Smooth muscle cell (in vitro differentiated cells): ENCODE data around the gene BAD. TPM values are rescaled to one million over a fixed set of nuclear protein-coding genes. Genes with fewer than 3 reads are reported as not detected.
A peak's percentile ranks its signal among the peaks of the same experiment; 100 is the strongest.

Experiments
- DNase-seq: peaks from one replicate; lab custom pipeline; 2025; ENCODE audit not compliant: unreplicated experiment; lab: John Stamatoyannopoulos, UW
- H2AFZ ChIP-seq: fragments of 200-600 bp; sonication (generic); 2 replicates; pipeline ENCODE4 v1.6.0; 2016; ENCODE audit warnings: antibody characterized with exemption, low read depth, mild to moderate bottlenecking
- H3F3A ChIP-seq: fragments of 200-600 bp; sonication (generic); 2 replicates; pipeline ENCODE4 v1.6.0; 2017; ENCODE audit warnings: antibody characterized with exemption, low read depth
- H3K27ac ChIP-seq: fragments of 200-600 bp; sonication (generic); 2 replicates; pipeline ENCODE4 v1.5.1; 2016; ENCODE audit warnings: low read depth, mild to moderate bottlenecking
- H3K27me3 ChIP-seq: fragments of 200-600 bp; sonication (generic); 2 replicates; pipeline ENCODE4 v1.6.1; 2016; ENCODE audit warnings: low read depth, mild to moderate bottlenecking
- H3K36me3 ChIP-seq: fragments of 200-600 bp; sonication (generic); 2 replicates; pipeline ENCODE4 v1.5.1; 2016; ENCODE audit warnings: low read depth
- H3K4me1 ChIP-seq: fragments of 200-600 bp; sonication (generic); 2 replicates; pipeline ENCODE4 v1.5.1; 2016; ENCODE audit warnings: low read depth
- H3K4me2 ChIP-seq: fragments of 200-600 bp; sonication (generic); 2 replicates; pipeline ENCODE4 v1.6.0; 2016; ENCODE audit warnings: mild to moderate bottlenecking
- H3K4me3 ChIP-seq: fragments of 200-600 bp; sonication (generic); 2 replicates; pipeline ENCODE4 v1.5.1; 2016; ENCODE audit warnings: mild to moderate bottlenecking
- H3K79me2 ChIP-seq: fragments of 200-600 bp; sonication (generic); 2 replicates; pipeline ENCODE4 v1.6.0; 2016; ENCODE audit warnings: low read depth, mild to moderate bottlenecking
- H3K9ac ChIP-seq: fragments of 200-600 bp; sonication (generic); 2 replicates; pipeline ENCODE4 v1.6.0; 2016; ENCODE audit warnings: low read depth
- H3K9me3 ChIP-seq: fragments of 200-600 bp; sonication (generic); replicated peaks from 2 replicates; pipeline ENCODE4 v1.5.1; 2016; ENCODE audit warnings: low read depth
- H4K20me1 ChIP-seq: fragments of 200-600 bp; sonication (generic); 2 replicates; pipeline ENCODE4 v1.6.0; 2016; ENCODE audit warnings: low read depth
- WGBS: methylation state at CpG from one replicate; pipeline ENCODE4 v1.1.7; 2016; ENCODE audit warnings: low lambda C conversion rate; 5-methylcytosine and 5-hydroxymethylcytosine counted together
- polyA plus RNA-seq: library from polyadenylated mRNA; unstranded; fragments of >200 nt; fragmentation: Nextera tagmentation; extraction: Ambion mirVana; gene quantifications from 2 replicates; pipeline ENCODE4 v1.2.1, GENCODE V29; 2016
- total RNA-seq: library from RNA; depleted of rRNA; stranded (reverse); fragments of >200 nt; gene quantifications from 2 replicates; pipeline ENCODE4 v1.2.3, GENCODE V29; 2014
- TF ChIP-seq, protein P1 (sequence below): fragments of 200-600 bp; sonication (generic); IDR thresholded peaks from 2 replicates; pipeline ENCODE4 v1.5.1; 2017; ENCODE audit warnings: borderline replicate concordance, mild to moderate bottlenecking, antibody characterized with exemption; ENCODE audit not compliant: insufficient read depth, poor library complexity, severe bottlenecking

The BAD gene
- total and polyA plus RNA-seq, 2 experiments from 2014 or later = 65.8 to 117 TPM

DNA sequence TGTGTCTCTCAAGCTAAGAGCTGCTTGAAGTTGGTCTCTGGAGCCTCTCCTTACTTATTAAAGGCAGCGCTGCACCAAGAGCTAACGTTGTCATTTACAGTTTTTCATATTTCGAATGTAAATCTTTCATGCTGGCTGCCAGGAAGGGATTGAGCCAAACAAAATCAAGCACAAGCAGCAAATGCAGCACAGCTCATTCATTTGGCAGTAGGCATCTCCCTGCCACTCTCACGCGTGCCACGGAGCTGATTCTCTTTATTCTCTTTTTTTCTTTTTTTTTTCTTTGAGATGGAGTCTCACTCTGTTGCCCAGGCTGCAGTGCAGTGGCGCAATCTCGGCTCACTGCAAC, 51.5 kb downstream of the BAD start:
- WGBS = 98% methylated on average over 8 of the region's 8 CpGs
- Histone ChIP-seq H3K4me3 (no peak overlapping the region), H3K27ac (no peak overlapping the region), H3K4me2 (no peak overlapping the region), H3K9ac (no peak overlapping the region), H3K36me3 (no peaks in the 10 kb centered on the region), H4K20me1 (peaks cover 4% of the 10 kb centered on the region), H2AFZ (no peak overlapping the region), H3F3A (no peaks in the 10 kb centered on the region), H3K27me3 (no peaks in the 10 kb centered on the region), H3K4me1 (peaks cover 9% of the 10 kb centered on the region), H3K79me2 (peaks cover 6% of the 10 kb centered on the region), H3K9me3 (no peaks in the 10 kb centered on the region)
- DNase-seq = no peak
- TF ChIP-seq, protein P1, sequence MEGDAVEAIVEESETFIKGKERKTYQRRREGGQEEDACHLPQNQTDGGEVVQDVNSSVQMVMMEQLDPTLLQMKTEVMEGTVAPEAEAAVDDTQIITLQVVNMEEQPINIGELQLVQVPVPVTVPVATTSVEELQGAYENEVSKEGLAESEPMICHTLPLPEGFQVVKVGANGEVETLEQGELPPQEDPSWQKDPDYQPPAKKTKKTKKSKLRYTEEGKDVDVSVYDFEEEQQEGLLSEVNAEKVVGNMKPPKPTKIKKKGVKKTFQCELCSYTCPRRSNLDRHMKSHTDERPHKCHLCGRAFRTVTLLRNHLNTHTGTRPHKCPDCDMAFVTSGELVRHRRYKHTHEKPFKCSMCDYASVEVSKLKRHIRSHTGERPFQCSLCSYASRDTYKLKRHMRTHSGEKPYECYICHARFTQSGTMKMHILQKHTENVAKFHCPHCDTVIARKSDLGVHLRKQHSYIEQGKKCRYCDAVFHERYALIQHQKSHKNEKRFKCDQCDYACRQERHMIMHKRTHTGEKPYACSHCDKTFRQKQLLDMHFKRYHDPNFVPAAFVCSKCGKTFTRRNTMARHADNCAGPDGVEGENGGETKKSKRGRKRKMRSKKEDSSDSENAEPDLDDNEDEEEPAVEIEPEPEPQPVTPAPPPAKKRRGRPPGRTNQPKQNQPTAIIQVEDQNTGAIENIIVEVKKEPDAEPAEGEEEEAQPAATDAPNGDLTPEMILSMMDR = no peak

DNA sequence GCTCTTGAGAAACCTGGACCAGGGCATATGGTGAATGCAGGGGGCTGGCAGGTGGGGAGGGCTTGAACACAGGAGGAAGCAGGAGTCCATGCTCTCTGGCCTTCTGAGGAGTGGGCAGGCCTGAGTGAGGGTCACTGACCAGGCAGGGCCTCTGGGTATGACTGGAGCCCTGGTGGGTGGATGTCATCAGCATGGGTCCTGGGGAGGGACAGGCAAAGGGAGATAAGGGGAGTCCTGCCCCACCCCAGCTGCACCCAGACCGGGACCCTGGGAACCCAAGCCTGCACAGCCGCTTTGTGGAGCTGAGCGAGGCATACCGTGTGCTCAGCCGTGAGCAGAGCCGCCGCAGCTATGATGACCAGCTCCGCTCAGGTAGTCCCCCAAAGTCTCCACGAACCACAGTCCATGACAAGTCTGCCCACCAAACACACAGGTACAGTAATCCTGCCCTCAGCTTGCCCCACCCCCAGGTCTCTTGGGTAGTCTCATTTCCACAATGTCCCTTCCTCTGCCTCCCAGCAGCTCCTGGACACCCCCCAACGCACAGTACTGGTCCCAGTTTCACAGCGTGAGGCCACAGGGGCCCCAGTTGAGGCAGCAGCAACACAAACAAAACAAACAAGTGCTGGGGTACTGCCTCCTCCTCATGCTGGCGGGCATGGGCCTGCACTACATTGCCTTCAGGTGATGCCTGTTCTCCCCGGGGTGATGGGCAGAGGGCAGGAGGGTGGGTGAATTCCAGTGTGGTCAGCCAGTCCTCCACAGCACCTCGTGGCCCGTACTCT, 52.1 kb downstream of the BAD start:
- no peaks in the 10 kb centered on the region for H3K9me3 ChIP-seq
- no peaks in the 10 kb centered on the region for H3K36me3 ChIP-seq
- no peaks in the 10 kb centered on the region for H3F3A ChIP-seq
- no peak overlapping the region for H3K4me2 ChIP-seq
- no peak for DNase-seq
- H2AFZ ChIP-seq = no peak overlapping the region
- H3K27ac ChIP-seq = no peak overlapping the region
- 92% methylated on average over 15 of the region's 15 CpGs for WGBS
- H3K9ac ChIP-seq = no peak overlapping the region
- no peak overlapping the region for H3K4me3 ChIP-seq
- H3K4me1 ChIP-seq = peaks cover 10% of the 10 kb centered on the region
- H3K27me3 ChIP-seq = no peaks in the 10 kb centered on the region
- H4K20me1 ChIP-seq = peaks cover 4% of the 10 kb centered on the region
- TF ChIP-seq, protein P1 = no peak
- peaks cover 9% of the 10 kb centered on the region for H3K79me2 ChIP-seq

DNA sequence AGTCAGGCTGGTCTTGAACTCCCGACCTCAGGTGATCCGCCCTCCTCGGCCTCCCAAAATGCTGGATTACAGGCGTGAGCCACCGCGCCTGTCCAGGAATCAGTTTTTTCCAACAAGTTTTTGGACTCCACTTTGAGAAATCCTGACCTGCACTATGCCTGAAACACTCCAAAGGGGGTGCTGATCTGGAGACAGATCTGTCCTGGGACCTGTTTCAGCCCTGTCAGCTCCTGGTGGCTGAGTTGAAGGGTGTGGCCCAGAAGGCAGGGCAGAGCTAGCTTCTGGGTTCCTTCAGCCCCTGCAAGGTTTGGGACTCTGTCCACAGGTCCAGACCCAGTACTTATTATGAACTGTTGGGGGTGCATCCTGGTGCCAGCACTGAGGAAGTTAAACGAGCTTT, 52.9 kb downstream of the BAD start:
- H3K4me1 ChIP-seq = peaks cover 18% of the 10 kb centered on the region
- H3K9me3 ChIP-seq = no peaks in the 10 kb centered on the region
- no peak overlapping the region for H3K9ac ChIP-seq
- H3K27ac ChIP-seq = no peak overlapping the region
- peaks cover 18% of the 10 kb centered on the region for H3K79me2 ChIP-seq
- peaks cover 4% of the 10 kb centered on the region for H4K20me1 ChIP-seq
- 89% methylated on average over 7 of the region's 7 CpGs for WGBS
- no peaks in the 10 kb centered on the region for H3K27me3 ChIP-seq
- H3K4me3 ChIP-seq = no peak overlapping the region
- H3K36me3 ChIP-seq = no peaks in the 10 kb centered on the region
- no peaks in the 10 kb centered on the region for H3F3A ChIP-seq
- peak overlapping the region; percentile 97 for H3K4me2 ChIP-seq
- no peak for DNase-seq
- TF ChIP-seq, protein P1 = no peak
- no peak overlapping the region for H2AFZ ChIP-seq

DNA sequence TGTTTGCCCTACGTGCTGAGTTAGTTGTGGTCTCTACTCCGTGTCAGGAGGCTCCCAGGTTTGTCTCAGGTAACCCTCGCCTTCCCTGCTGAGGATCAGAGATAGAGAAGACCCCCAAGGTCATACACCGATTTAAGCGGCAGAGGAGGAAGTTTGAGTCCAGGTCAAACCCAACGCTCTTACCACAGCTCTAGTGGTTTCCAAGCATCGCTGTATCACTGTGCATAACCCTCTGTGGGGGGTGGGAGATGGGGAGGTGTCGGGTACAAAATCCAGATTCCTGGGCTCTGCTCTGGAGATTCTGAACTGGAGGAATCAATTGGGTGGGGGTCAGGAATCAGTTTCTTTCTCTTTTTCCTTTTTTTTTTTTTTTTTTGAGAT, 53.5 kb downstream of the BAD start:
- TF ChIP-seq, protein P1 = no peak
- Histone ChIP-seq H3F3A (no peaks in the 10 kb centered on the region), H3K36me3 (no peaks in the 10 kb centered on the region), H3K4me1 (peaks cover 19% of the 10 kb centered on the region), H3K27ac (peak overlapping the region; percentile 3), H4K20me1 (peaks cover 4% of the 10 kb centered on the region), H2AFZ (peak overlapping the region; percentile 84), H3K79me2 (peaks cover 22% of the 10 kb centered on the region), H3K4me3 (peak overlapping the region; percentile 79), H3K9ac (peak overlapping the region; percentile 61), H3K4me2 (peak overlapping the region; percentile 97), H3K9me3 (no peaks in the 10 kb centered on the region), H3K27me3 (no peaks in the 10 kb centered on the region)
- DNase-seq = no peak
- 12% methylated on average over 8 of the region's 8 CpGs for WGBS
